Measurements from ENCODE around the gene SCIN.

The SCIN gene

GRCh38 chr7:12569673-12570072 is 847 bp upstream of the SCIN start:
- DNase-seq: no peak

- peak; percentile 58 for DNase-seq
Observed at GRCh38 chr7:12570168-12570533, 369 bp upstream of the SCIN start.

DNA sequence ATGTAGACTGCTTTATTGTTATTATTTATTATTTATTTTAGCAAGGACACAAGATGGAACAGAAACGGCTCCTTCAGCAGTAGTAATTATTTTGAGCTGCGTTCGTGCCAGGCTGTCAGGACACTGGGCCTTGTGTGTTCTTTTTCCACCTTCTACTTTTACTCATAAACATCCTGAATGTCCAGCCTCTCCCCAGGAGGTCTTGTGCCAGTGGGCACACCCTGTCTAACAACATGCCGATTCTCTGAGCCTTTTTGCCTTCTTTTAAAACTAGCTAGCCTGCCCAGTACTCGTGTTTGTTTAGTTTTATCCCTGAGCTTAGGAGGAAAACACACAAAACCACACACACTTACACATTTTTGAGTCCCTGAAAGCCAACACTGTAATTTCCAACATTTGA is 1.2 kb downstream of the SCIN start:
- no peak for DNase-seq

- no peak for DNase-seq
Observed at GRCh38 chr7:12572941-12573575, 2.5 kb downstream of the SCIN start.

DNA sequence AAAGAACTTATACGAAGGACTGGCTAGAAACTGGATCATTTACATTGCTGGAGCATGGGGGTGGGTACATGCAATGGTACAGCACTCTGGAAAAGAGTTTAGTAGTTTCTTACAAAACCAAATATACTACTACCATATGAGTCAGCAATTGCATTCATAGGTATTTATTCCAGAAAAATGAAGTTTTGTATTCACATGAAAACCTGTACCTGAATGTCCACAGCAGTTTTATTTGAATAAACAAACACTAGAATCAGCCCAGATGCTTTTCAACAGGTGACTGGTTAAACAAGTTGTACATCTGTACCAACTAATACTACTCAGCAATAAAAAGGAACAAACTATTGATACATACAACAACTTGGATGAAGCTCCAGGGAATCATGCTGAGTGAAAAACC is 3.4 kb downstream of the SCIN start:
- no peak for DNase-seq

DNA sequence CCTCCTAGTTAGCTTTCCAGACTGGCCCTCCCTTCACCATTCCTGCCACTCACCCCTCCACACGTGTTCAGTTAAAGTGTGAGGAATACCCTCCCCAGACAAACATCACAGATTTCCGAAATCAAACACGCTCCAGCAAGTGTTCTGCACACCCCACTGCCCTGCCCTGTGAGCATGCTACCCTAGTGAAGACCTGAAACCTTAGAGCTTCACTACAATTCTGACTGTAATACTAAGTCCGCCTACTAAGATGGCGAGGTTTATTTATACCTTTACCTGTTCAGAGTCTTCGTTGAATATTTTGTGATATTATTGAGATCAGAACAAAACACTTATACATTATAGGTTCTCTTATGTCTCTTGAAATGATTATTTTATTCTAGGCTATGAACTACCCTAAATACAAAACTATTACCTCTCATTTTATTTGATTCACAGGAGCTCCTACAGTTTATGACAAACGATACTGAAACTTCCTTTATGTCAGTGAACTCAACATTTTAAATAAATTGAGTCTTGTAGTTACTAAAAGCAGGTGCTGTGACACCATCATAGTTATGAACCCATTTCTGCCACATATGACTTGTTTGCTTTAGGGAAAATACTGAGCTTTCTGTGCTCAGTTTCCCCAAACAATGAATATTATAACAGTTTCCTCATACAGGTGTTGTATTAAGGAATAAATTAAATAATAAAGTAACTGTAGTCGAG is 8.6 kb downstream of the SCIN start:
- no peak for DNase-seq

DNA sequence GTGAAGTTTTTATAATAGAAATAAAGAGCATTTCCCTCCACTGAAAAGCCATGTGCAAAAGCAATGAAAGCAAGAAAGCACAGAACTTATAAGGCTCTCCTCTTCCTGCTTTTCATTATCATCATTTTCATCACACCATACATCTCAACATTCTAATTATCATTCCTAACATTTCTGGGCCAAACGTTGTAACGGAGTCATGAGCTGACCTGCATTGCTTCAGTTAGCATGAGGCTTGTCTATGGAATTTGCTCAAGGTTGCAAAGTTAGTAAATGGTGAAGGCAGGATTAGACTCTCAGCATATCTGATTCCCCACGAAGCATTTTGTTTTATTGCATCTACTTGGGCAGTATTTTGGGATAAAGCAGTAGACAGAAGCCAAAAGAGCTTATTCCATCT is 11.4 kb downstream of the SCIN start:
- peak; percentile 60 for DNase-seq

DNA sequence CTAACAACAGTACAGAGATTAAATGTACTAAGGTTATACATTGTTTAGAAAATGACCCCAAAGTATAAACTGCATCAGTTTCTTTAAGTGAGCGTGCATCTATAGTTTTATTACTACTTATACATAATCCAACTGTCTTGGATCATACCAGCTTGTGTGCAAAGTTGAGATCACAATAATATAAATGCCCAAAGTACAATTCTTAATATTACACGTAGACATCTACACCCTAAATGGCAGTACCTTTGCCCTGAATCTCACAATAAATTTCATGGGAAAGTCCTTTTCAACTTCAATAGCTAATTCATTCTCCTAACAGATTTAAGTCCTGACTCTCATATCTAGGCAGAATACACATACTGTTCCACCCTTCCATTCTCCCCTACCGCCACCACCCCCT is 11.8 kb downstream of the SCIN start:
- DNase-seq: no peak

DNA sequence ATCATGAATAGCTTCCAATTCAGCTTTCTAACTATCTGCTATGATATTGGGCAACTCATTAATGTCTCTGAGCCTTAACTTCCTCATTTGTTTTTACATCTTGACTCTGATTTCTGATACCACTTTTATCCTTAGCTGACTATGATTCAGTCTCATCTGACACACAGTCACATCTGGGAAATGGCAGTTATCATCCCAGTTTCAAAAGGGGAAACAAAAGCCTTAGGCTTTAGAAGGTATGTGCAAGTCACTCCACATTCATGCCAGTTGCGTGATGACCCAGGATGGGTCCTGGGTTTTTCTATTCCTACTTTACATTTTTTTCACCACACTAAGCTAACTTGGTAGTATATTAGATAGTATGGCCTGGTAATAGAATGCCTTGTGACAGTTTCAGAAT is 12.7 kb downstream of the SCIN start:
- DNase-seq: peak; percentile 69

DNA sequence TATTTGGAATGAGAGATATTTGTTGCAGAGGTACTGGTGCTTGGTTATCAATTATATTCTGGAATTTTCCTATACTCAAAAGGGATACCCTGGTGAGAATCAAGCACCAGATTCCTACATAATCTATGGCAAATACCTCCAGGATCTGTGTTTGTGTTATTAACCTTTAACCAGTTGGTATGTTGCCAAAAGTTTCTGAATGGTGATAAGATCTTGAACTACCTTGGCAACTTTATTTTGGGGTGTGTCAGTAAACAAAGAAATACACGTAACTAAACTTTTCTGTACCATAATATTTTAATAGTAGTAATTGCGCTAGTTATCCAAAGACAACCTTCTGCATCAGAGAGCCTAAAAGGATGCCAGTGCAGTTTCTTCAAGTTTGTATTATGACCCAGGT is 13.4 kb downstream of the SCIN start:
- no peak for DNase-seq

DNA sequence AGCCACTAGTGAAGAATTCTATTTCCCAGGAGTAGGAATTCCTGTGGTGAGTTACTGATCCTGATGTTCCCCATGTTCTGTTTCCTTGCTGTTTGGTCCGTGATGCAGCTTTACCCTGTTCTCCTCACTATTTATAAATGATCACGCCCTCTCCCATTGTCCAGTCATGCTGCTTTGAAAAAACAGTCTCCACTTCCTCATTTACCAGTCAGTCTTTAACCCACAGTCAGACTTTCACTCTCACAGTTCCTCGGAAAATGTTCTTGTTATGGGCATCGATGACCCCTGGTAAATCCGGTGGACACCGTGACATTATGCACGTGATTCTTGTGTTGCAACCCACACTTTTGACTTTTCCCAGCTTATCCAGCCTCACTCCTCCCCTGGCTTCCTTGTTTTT is 14.4 kb downstream of the SCIN start:
- DNase-seq: peak; percentile 56

- DNase-seq: no peak
Observed at GRCh38 chr7:12586271-12586670, 15.8 kb downstream of the SCIN start.

- no peak for DNase-seq
Observed at GRCh38 chr7:12588259-12588904, 17.9 kb downstream of the SCIN start.

GRCh38 chr7:12590559-12590958 is 20.0 kb downstream of the SCIN start:
- DNase-seq: no peak

GRCh38 chr7:12594122-12594897 is 23.8 kb downstream of the SCIN start:
- DNase-seq: no peak

DNA sequence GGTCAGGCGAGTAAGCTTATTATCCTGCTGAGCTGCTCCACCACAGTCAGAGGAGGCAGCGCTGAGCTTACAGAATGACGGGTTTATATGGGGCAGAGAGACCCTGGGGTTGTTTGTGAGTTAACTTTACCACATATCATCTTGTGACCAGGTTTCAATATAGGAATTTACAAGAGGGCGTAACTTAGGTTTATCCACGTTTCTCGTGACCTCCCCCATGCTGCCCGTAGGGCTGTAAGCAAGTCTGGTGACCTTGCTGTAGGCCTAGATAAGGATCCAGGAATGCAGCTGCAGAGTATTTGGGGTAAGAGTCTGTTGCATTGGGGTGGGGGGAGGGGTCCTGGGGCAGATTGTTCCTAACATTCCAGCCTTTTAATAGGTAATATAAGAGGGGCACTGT is 24.6 kb downstream of the SCIN start:
- DNase-seq: no peak

- DNase-seq: no peak
Observed at GRCh38 chr7:12596225-12596790, 25.8 kb downstream of the SCIN start.

DNA sequence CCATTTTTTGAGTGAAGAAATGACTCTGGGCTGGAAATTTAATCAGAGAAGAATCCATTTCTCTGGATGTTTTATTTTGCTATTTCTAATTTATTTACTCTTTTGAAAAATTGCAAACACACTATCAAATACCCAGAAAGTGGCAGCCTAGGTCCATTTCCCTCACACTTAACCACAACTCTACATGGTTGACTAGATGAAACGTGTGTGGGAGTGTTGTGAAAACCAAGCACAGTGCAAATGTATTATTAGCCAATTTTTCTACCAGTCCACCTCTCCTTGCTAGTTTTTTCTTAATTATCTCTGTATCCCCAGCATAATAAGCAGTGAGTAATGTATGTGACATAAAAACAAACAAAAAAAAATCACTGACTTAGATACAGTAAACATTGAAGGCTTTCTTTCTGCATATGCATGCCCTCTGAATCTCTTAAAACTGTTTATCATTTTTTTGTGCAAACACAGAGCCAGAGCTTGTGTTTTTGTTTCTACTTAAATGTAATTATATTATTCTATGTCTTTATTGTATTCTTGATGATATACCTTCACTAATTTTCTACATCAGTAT is 30.9 kb downstream of the SCIN start:
- no peak for DNase-seq

DNA sequence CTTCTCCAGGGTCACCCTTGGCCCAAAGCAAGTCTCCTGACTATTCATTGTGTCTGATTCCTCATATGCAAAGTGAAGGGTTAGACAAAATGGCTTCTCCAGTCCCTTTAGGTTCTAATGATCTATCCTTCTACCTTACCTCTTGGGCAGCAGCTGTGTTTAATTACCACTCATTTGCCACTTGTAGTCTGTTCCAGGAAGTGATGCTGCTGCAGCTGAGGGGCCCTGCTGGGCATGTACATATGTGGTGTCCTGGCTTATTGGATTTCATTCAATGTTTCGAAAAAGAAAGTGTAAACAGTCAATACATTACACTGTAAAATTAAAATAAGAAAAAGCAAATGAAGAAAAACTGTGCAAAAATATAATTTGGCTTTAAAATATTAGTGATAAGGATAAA is 36.6 kb downstream of the SCIN start:
- no peak for DNase-seq

DNA sequence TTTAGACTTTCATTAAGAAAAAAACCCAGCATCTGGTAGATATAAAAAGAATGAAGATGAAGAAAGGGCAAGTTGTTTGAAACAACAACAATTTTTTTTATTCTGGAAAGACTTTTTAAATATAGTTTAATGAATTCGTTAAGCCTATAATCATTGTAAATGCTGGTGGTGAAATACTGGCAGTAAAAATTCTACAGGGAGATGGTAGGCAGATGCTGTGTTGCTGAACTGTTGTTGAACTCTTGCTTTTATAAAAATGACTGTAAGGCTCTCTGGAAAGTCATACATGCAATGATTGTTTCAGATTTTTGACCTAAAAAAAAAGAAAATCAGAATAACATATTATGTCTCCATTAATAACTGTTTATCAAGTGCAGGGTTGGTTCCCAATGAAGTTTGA is 39.0 kb downstream of the SCIN start:
- no peak for DNase-seq

DNA sequence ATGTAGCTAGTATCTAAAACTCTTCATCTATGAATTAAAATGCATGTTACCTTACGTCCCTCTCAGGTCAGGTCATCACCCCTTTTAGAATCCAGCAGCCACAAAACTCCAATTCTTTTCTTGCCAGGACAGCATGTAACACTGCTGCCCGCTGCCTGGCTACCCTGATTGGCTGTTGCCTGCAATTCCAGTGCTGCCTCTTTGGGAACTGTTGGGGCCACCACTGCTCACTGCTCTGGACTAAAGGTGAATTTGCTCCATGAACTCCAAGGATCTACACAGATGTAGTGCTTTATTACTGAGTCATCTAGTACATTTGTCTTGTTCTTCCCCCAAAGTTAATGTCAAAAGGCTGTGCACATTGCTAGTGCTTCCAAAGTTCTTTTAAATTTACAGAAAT is 40.4 kb downstream of the SCIN start:
- no peak for DNase-seq

DNA sequence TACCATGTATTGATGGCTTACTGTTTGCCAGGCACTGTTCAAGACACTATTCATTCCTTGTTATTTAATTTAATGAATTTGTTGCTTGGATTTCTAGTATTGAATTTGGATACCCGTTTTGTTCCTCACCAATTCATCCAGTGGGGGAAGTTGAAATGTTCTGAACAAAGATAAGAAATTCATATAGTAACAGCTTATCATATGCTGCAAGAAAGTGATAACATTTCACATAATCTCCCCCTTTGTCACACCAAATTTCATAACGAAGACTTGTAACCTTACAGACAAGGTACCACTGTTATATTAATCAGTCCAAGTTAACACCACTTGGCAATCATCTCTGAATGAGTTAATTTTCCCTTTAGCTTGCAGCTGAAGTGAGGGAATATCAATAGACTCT is 42.1 kb downstream of the SCIN start:
- no peak for DNase-seq

GRCh38 chr7:12619461-12620069 is 49.0 kb downstream of the SCIN start:
- DNase-seq: no peak

Measured in amniotic stem cell (primary cell).